GM13977 (cell line): ENCODE results near the gene TANGO6.
"Not testable (repeated sequence)": the region's sequence is repeated elsewhere in the genome, so short reads cannot be mapped to it uniquely, and the experiment has no call there.

Experiments
- DNase-seq: peaks from one replicate; pipeline ENCODE4 v3.0.0; 2012; ENCODE audit warnings: low spot score
- in situ Hi-C: fragments of 300-500 bp; cut with MboI; formaldehyde crosslinking; loops from one replicate; pipeline ENCODE4 v1.12.0; 2022; ENCODE audit warnings: low sequenced_read_pairs, low pct_unique_long_range_greater_than_20kb, mixed read lengths, inconsistent platforms; ENCODE audit not compliant: unreplicated experiment
- TF ChIP-seq, protein P1 (sequence below): IDR thresholded peaks from 2 replicates; pipeline ENCODE4 v1.5.1; 2012; ENCODE audit warnings: mild to moderate bottlenecking, control low read depth; ENCODE audit not compliant: insufficient read depth; ENCODE audit errors: extremely low read depth, missing control alignments

TANGO6 gene

DNA sequence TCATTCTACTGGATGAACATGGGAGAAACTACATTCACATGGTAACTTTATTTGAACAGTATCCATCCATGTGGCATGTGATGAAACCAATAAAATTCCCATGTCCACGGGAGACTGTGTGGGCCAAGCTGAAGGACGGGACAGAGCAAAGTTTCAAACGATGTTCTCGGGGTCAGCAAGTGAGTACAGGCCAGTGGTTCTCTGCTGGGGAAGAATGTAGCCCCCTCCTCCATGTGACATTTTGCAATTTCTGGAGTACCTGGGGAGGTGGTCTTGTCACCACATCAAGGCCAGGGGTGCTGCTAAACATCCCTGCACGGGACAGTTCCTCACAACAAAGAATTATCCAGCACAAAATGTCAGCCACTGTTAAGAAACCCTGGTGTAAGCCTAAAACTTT, 7.4 kb upstream of the TANGO6 start:
- no peak for DNase-seq
- TF ChIP-seq, protein P1, sequence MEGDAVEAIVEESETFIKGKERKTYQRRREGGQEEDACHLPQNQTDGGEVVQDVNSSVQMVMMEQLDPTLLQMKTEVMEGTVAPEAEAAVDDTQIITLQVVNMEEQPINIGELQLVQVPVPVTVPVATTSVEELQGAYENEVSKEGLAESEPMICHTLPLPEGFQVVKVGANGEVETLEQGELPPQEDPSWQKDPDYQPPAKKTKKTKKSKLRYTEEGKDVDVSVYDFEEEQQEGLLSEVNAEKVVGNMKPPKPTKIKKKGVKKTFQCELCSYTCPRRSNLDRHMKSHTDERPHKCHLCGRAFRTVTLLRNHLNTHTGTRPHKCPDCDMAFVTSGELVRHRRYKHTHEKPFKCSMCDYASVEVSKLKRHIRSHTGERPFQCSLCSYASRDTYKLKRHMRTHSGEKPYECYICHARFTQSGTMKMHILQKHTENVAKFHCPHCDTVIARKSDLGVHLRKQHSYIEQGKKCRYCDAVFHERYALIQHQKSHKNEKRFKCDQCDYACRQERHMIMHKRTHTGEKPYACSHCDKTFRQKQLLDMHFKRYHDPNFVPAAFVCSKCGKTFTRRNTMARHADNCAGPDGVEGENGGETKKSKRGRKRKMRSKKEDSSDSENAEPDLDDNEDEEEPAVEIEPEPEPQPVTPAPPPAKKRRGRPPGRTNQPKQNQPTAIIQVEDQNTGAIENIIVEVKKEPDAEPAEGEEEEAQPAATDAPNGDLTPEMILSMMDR: no peak
- in situ Hi-C loops: no loop called here

DNA sequence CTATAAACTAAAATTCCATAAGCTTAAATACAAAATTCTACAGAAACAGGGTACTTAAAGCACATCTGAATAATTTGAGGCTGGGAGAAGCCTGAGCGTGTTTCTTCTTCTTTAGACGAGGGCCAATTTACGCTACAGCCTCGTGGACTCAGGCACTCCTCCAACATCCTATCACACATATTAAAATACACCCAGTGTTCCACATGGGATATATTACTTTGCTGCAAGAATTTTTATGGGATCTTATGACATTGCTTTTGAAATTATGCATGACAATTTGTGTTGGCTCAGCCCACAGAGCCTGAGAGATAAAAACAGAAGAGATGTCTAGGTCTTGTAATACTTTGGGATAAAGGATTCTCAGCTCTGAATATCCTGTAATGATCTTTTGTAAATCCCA, 3.5 kb upstream of the TANGO6 start:
- TF ChIP-seq, protein P1: no peak
- no peak for DNase-seq
- in situ Hi-C loops: no loop called here

DNA sequence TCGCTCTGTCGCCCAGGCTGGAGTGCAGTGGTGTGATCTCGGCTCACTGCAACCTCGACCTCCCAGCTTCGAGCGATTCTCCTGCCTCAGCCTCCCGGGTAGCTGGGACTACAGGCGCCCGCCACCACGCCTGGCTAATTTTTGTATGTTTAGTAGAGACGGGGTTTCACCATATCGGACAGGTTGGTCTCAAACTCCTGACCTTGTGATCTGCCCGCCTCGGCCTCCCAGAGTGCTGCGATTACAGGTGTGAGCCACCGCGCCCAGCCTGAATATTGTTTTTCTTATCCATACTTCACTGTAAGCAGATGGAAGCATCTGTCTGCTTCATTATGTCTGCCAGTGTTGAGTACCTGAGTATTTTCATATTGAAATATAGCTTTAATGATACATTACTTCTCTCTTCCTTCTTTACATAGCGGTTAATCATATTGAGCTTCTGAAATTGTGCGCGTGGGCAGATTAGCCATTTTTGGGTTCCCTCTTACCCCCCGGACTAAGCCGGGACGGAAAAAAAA, 308 bp upstream of the TANGO6 start:
- in situ Hi-C loops, DNase-seq: not testable (repeated sequence)

DNA sequence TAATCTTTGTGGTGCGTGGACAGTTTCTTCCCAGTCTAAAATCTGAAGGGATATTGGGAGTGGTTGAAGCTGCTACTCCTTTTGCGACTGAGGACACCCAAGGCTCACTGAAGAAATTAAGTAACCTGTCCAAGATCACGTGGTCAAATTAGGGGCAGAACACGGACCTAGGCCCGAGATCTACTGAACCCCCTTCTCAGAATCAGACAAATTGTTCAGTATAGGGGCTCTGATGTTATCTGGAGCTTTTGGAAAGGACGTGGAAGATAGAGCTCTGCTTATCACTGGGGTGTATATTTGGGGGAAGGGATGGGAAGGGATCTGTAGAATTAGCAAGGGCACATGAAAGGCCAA, 857 bp downstream of the TANGO6 start:
- TF ChIP-seq, protein P1: no peak
- in situ Hi-C loops: no loop called here
- no peak for DNase-seq

DNA sequence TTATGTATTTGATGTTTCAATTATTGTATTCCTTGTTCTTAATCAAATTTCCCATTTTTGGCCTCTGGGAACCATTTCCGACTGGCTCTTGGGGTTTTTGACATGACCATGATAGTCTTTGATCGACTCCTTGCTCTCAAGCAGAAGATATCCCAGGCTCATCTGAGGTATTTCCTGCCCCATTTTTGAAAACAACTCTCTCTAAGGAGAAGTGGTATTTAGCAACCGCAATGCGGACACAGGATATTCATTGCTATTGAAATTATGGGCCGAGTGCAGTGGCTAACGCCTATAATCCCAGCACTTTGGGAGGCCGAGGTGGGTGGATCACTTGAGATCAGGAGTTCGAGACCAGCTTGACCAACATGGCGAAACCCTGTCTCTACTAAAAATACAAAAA, 5.5 kb downstream of the TANGO6 start:
- DNase-seq: no peak
- TF ChIP-seq, protein P1: no peak
- in situ Hi-C loops: no loop called here

DNA sequence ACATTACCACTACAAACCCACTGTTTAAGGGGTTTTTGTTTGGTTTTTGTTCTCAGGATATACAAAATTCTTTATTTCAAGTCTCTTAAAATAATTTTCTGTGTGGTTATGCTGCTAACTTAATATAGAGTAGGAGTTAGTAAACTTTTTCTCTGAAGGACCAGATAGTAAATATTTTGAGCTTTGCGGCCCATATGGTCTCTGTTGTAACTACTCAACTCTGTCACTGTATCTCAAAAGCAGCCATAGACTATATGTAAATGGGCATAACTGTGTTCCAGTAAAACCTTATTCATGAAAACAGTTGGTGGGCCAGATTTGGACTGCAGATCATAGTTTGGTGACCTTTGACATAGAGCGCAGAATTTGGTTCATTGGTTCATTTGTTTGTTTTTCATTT, 7.2 kb downstream of the TANGO6 start:
- DNase-seq: no peak
- TF ChIP-seq, protein P1: no peak
- in situ Hi-C loops: no loop called here

DNA sequence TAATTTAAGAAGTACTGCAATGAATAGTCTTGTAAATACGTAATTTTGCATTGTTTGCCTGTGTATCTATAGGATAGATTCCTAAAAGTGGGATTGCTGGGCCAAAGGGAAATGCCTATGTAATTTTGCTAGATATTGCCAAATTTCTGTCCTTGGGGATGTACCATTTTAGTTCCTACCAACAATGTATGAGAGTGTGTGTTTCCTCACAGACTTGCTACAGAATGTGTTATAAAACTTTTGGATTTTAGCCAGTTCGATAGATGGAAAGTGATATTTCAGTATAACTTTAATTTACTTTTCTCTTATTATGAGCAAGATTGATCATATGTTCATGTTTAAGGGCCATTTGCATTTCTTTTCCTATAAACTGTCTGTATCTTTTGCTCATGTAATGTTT, 8.3 kb downstream of the TANGO6 start:
- TF ChIP-seq, protein P1: no peak
- in situ Hi-C loops: no loop called here
- no peak for DNase-seq
